HL-60/S4 treated with phorbol 12-myristate 13-acetate at 8.2 ng/mL for 4 days and 3 days (cell line): ENCODE data around the gene BRSK2.

Source experiments
- in situ Hi-C: fragments of 300-500 bp; cut with MboI; formaldehyde crosslinking; loops from 2 replicates; pipeline ENCODE4 v1.15.0; 2022; ENCODE audit warnings: low sequenced_read_pairs

BRSK2 gene

GRCh38 chr11:1493650-1494244 is 104.0 kb downstream of the BRSK2 start:
- in situ Hi-C loops = no loop called here

GRCh38 chr11:1494650-1495049 is 104.9 kb downstream of the BRSK2 start:
- in situ Hi-C loops = no loop called here

GRCh38 chr11:1496091-1496760 is 106.5 kb downstream of the BRSK2 start:
- in situ Hi-C loops = no loop called here

GRCh38 chr11:1496761-1497095 is 107.0 kb downstream of the BRSK2 start:
- in situ Hi-C loops = no loop called here

- in situ Hi-C loops = no loop called here
Measured at GRCh38 chr11:1497600-1497999, 107.9 kb downstream of the BRSK2 start.

GRCh38 chr11:1498262-1498661 is 108.5 kb downstream of the BRSK2 start:
- in situ Hi-C loops = no loop called here

GRCh38 chr11:1499261-1499890 is 109.6 kb downstream of the BRSK2 start:
- in situ Hi-C loops = no loop called here

- in situ Hi-C loops = no loop called here
Measured at GRCh38 chr11:1499899-1500298, 110.2 kb downstream of the BRSK2 start.

GRCh38 chr11:1500466-1501420 is 111.0 kb downstream of the BRSK2 start:
- in situ Hi-C loops = no loop called here

GRCh38 chr11:1501421-1502167 is 111.9 kb downstream of the BRSK2 start:
- in situ Hi-C loops = no loop called here

GRCh38 chr11:1502168-1502953 is 112.6 kb downstream of the BRSK2 start:
- in situ Hi-C loops = no loop called here

GRCh38 chr11:1502954-1503707 is 113.4 kb downstream of the BRSK2 start:
- in situ Hi-C loops = no loop called here

- in situ Hi-C loops = no loop called here
Measured at GRCh38 chr11:1503708-1504104, 114.0 kb downstream of the BRSK2 start.

- in situ Hi-C loops = no loop called here
Measured at GRCh38 chr11:1504138-1504537, 114.4 kb downstream of the BRSK2 start.

GRCh38 chr11:1504581-1505290 is 115.0 kb downstream of the BRSK2 start:
- in situ Hi-C loops = no loop called here

- in situ Hi-C loops = no loop called here
Measured at GRCh38 chr11:1505480-1505879, 115.7 kb downstream of the BRSK2 start.

- in situ Hi-C loops = no loop called here
Measured at GRCh38 chr11:1506981-1507380, 117.2 kb downstream of the BRSK2 start.

GRCh38 chr11:1507381-1508140 is 117.8 kb downstream of the BRSK2 start:
- in situ Hi-C loops = no loop called here
